Astrocyte (in vitro differentiated cells and primary cell): Measurements from ENCODE around the gene AIRE. TPM values are rescaled to one million over a fixed set of nuclear protein-coding genes. Genes with fewer than 3 reads are reported as not detected.

ENCODE experiments used
- DNase-seq: peaks from one replicate; pipeline ENCODE4 v3.0.0-alpha.2; 2010; ENCODE audit warnings: low read depth
- FAIRE-seq: peaks from 2 replicates; lab custom pipeline; 2011; peaks lifted over from hg19 to GRCh38; lab: Jason Lieb, UNC
- H2AFZ ChIP-seq: 2 replicates; pipeline ENCODE4 v1.6.0; 2012; ENCODE audit warnings: low read depth, low read length, inconsistent platforms
- H3K27ac ChIP-seq: 2 replicates; pipeline ENCODE4 v1.5.1; 2011; ENCODE audit warnings: low read depth, low read length, inconsistent platforms
- H3K27me3 ChIP-seq: 2 replicates; pipeline ENCODE4 v1.6.0; 2011; ENCODE audit warnings: low read length, inconsistent platforms; ENCODE audit not compliant: insufficient read depth
- H3K36me3 ChIP-seq: 2 replicates; pipeline ENCODE4 v1.5.1; 2011; ENCODE audit warnings: low read length, inconsistent platforms; ENCODE audit not compliant: insufficient read depth
- H3K4me1 ChIP-seq: 2 replicates; pipeline ENCODE4 v1.5.1; 2011; ENCODE audit warnings: low read length, inconsistent platforms; ENCODE audit not compliant: insufficient read depth
- H3K4me2 ChIP-seq: 2 replicates; pipeline ENCODE4 v1.6.0; 2012; ENCODE audit warnings: low read length, inconsistent platforms
- H3K4me3 ChIP-seq: 2 replicates; pipeline ENCODE4 v1.5.1; 2011; ENCODE audit warnings: low read depth, mild to moderate bottlenecking, low read length, inconsistent platforms; ENCODE audit not compliant: insufficient read depth
- H3K79me2 ChIP-seq: 2 replicates; pipeline ENCODE4 v1.6.0; 2012; ENCODE audit warnings: mild to moderate bottlenecking, low read length, inconsistent platforms; ENCODE audit not compliant: insufficient read depth
- H3K9ac ChIP-seq: 2 replicates; pipeline ENCODE4 v1.6.0; 2012; ENCODE audit warnings: mild to moderate bottlenecking, low read length, inconsistent platforms
- H3K9me3 ChIP-seq: 2 replicates; pipeline ENCODE4 v1.5.1; 2012; ENCODE audit warnings: low read depth, mild to moderate bottlenecking, low read length, inconsistent platforms; ENCODE audit not compliant: insufficient read depth
- H4K20me1 ChIP-seq: 2 replicates; pipeline ENCODE4 v1.6.0; 2012; ENCODE audit warnings: low read length, inconsistent platforms; ENCODE audit not compliant: insufficient read depth
- H3K27ac Mint-ChIP-seq: one replicate; pipeline ENCODE4 v1.8.0; 2021; ENCODE audit warnings: mild to moderate bottlenecking, mixed read lengths; ENCODE audit not compliant: unreplicated experiment
- H3K27me3 Mint-ChIP-seq: one replicate; pipeline ENCODE4 v1.8.0; 2021; ENCODE audit warnings: low read depth, mixed read lengths; ENCODE audit not compliant: unreplicated experiment
- H3K36me3 Mint-ChIP-seq: one replicate; pipeline ENCODE4 v1.8.0; 2021; ENCODE audit warnings: low read depth, mixed read lengths; ENCODE audit not compliant: unreplicated experiment
- H3K4me1 Mint-ChIP-seq: one replicate; pipeline ENCODE4 v1.8.0; 2021; ENCODE audit warnings: low read depth, mixed read lengths; ENCODE audit not compliant: unreplicated experiment
- H3K4me3 Mint-ChIP-seq: one replicate; pipeline ENCODE4 v1.8.0; 2021; ENCODE audit warnings: mild to moderate bottlenecking, moderate library complexity, mixed read lengths; ENCODE audit not compliant: unreplicated experiment
- H3K9me3 Mint-ChIP-seq: one replicate; pipeline ENCODE4 v1.8.0; 2021; ENCODE audit warnings: mild to moderate bottlenecking, mixed read lengths; ENCODE audit not compliant: unreplicated experiment
- CTCF ChIP-seq: IDR thresholded peaks from 2 replicates; pipeline ENCODE4 v1.5.1; 2011; ENCODE audit warnings: low read depth, mild to moderate bottlenecking, inconsistent platforms, low read length, moderate library complexity; ENCODE audit not compliant: insufficient read depth
- EZH2 ChIP-seq: IDR thresholded peaks from 2 replicates; pipeline ENCODE4 v1.6.1; 2012; ENCODE audit warnings: mild to moderate bottlenecking, low read length, inconsistent platforms; ENCODE audit not compliant: insufficient read depth
- total RNA-seq: library from RNA; stranded (reverse); gene quantifications from 2 replicates; pipeline ENCODE4 v1.2.1, GENCODE V29; 2021

The AIRE gene
- total RNA-seq, 1 donor from 2014 or later: 0.07 TPM

- peaks cover 6% of the 10 kb centered on the region for H3K4me1 ChIP-seq
- H3K27ac Mint-ChIP-seq: no peak overlapping the region
- FAIRE-seq: no peak
- no peak overlapping the region for H2AFZ ChIP-seq
- no peak for TF ChIP-seq EZH2
- TF ChIP-seq CTCF: no peak
- no peaks in the 10 kb centered on the region for H3K79me2 ChIP-seq
- peaks cover 5% of the 10 kb centered on the region for H3K4me1 Mint-ChIP-seq
- no peaks in the 10 kb centered on the region for H3K36me3 ChIP-seq
- H4K20me1 ChIP-seq: peaks cover 4% of the 10 kb centered on the region
- no peak overlapping the region for H3K4me3 ChIP-seq
- no peak overlapping the region for H3K4me2 ChIP-seq
- no peak for DNase-seq
- no peaks in the 10 kb centered on the region for H3K9me3 Mint-ChIP-seq
- no peak overlapping the region for H3K4me3 Mint-ChIP-seq
- H3K27ac ChIP-seq: no peak overlapping the region
- no peaks in the 10 kb centered on the region for H3K9me3 ChIP-seq
- H3K9ac ChIP-seq: no peak overlapping the region
- H3K27me3 Mint-ChIP-seq: peaks cover 2% of the 10 kb centered on the region
- H3K36me3 Mint-ChIP-seq: peaks cover 2% of the 10 kb centered on the region
- H3K27me3 ChIP-seq: no peaks in the 10 kb centered on the region
Measured at GRCh38 chr21:44333509-44334328, 48.0 kb downstream of the AIRE start.

GRCh38 chr21:44334329-44335030 lies 48.8 kb downstream of the AIRE start:
- no peaks in the 10 kb centered on the region for H3K27me3 ChIP-seq
- no peak overlapping the region for H3K9ac ChIP-seq
- DNase-seq: no peak
- no peak overlapping the region for H3K4me3 ChIP-seq
- Mint-ChIP-seq H3K4me3 (no peak overlapping the region), H3K27me3 (peaks cover 2% of the 10 kb centered on the region), H3K4me1 (peaks cover 5% of the 10 kb centered on the region), H3K9me3 (no peaks in the 10 kb centered on the region), H3K36me3 (peaks cover 2% of the 10 kb centered on the region), H3K27ac (no peak overlapping the region)
- H3K79me2 ChIP-seq: no peaks in the 10 kb centered on the region
- no peak overlapping the region for H3K27ac ChIP-seq
- no peak for TF ChIP-seq CTCF
- TF ChIP-seq EZH2: no peak
- peaks cover 7% of the 10 kb centered on the region for H3K4me1 ChIP-seq
- peaks cover 4% of the 10 kb centered on the region for H4K20me1 ChIP-seq
- H3K36me3 ChIP-seq: no peaks in the 10 kb centered on the region
- no peaks in the 10 kb centered on the region for H3K9me3 ChIP-seq
- no peak overlapping the region for H2AFZ ChIP-seq
- no peak overlapping the region for H3K4me2 ChIP-seq
- FAIRE-seq: no peak
